Naive thymus-derived CD8-positive, alpha-beta T cell (primary cell): ENCODE measurements around the gene C9orf78. TPM values are rescaled to one million over a fixed set of nuclear protein-coding genes. Genes with fewer than 3 reads are reported as not detected.
A peak's percentile ranks its signal among the peaks of the same experiment; 100 is the strongest.

Experiments
- ATAC-seq, 2 donors: fragments of 150-1000 bp; cut with Tn5 transposase in 1 of 2; sonication (Bioruptor Pico), chemical (Tn5 transposase) in 1 of 2; 1 replicate in 1 of 2; 2 replicates in 1 of 2; pipeline ENCODE4 v1.10.0; 2021; ENCODE audit warnings: mild to moderate bottlenecking in 2 of 2, moderate library complexity in 2 of 2
- POLR2A ChIA-PET: fragments of 350-600 bp; sonication (Branson Sonifier 250); formaldehyde crosslinking; loops from one replicate; lab custom pipeline; 2021; ENCODE audit warnings: antibody characterized with exemption; lab: Charles Lee
- DNase-seq, 10 donors: peaks; one replicate each; pipeline versions ENCODE4 v3.0.0 to v3.0.0-alpha.2; 2020 to 2022
- H3K27ac Mint-ChIP-seq, 10 donors: one replicate each; pipeline ENCODE4 v1.8.0; 2020 to 2022; ENCODE audit warnings: mild to moderate bottlenecking in 10 of 10, mixed read lengths in 10 of 10, moderate library complexity in 4 of 10, inconsistent platforms in 1 of 10
- H3K27me3 Mint-ChIP-seq, 5 donors: one replicate each; pipeline ENCODE4 v1.8.0; 2021 to 2022; ENCODE audit warnings: mixed read lengths in 5 of 5
- H3K36me3 Mint-ChIP-seq, 3 donors: one replicate each; pipeline ENCODE4 v1.8.0; 2020 to 2022; ENCODE audit warnings: mixed read lengths in 3 of 3, mild to moderate bottlenecking in 2 of 3, inconsistent platforms in 1 of 3
- H3K4me1 Mint-ChIP-seq, 4 donors: one replicate each; pipeline ENCODE4 v1.8.0; 2021 to 2022; ENCODE audit warnings: mixed read lengths in 4 of 4
- H3K4me3 Mint-ChIP-seq, 10 donors: one replicate each; pipeline ENCODE4 v1.8.0; 2020 to 2022; ENCODE audit warnings: mild to moderate bottlenecking in 10 of 10, mixed read lengths in 10 of 10, moderate library complexity in 6 of 10, inconsistent platforms in 1 of 10
- H3K9me3 Mint-ChIP-seq, 9 donors: one replicate each; pipeline ENCODE4 v1.8.0; 2020 to 2022; ENCODE audit warnings: mixed read lengths in 9 of 9, mild to moderate bottlenecking in 3 of 9, inconsistent platforms in 1 of 9, moderate library complexity in 1 of 9
- polyA plus RNA-seq, 3 donors: library from polyadenylated mRNA; unstranded; fragments of 300-500 nt; fragmentation: Illumina TruSeq; gene quantifications; one replicate each; pipeline ENCODE4 v1.2.3, GENCODE V29; 2021
- total RNA-seq, 8 experiments: library from RNA in 2 of 8; stranded (reverse) in 2 of 8; gene quantifications; one replicate each; pipeline ENCODE4 v1.2.3 and lab custom pipeline; 2021 to 2026

Gene C9orf78
- total and polyA plus RNA-seq, 5 experiments from 2014 or later: 98.7 to 242 (median 191) TPM

GRCh38 chr9:129816501-129817435 is 18.3 kb downstream of the C9orf78 start:
- no peak for ATAC-seq
- no peaks in the 10 kb centered on the region for H3K27me3 Mint-ChIP-seq
- H3K27ac Mint-ChIP-seq: peak overlapping the region in 4 of 10 donors; percentile 9 to 89 (median 53)
- DNase-seq: no peak
- no peaks in the 10 kb centered on the region for H3K9me3 Mint-ChIP-seq
- H3K4me1 Mint-ChIP-seq: peaks cover 8 to 31% (median 19%) of the 10 kb centered on the region in 4 donors
- no peak overlapping the region for H3K4me3 Mint-ChIP-seq
- H3K36me3 Mint-ChIP-seq: peaks cover 0 to 83% (median 13%) of the 10 kb centered on the region in 3 donors
- POLR2A ChIA-PET: interaction anchor here (0.5 to 1.0 kb wide), 5 partner anchors 25 to 654 kb away, joined by 3 to 4 read pairs (median 3); no protein-coding TSS in a partner anchor

DNA sequence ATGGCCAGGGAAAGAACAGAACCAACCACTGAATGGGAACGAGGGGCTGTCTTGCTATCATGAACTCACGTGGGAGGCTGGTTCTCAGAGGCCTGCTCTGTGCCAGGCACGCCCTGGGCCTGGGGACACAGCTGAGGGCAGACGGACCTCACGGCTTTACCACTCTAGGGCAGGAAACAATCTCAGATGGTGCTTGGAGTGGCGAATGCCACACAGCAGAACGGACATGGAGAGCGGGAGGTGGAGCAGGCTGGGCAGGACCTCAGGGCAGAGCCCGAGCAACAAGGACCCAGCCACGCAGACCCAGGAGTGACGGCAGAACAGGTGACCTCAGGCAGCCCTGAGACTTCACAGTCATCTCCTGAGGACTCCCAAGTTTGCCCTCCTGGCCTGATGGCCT is 19.8 kb downstream of the C9orf78 start:
- DNase-seq: no peak
- H3K27ac Mint-ChIP-seq: peak overlapping the region in 4 of 10 donors; percentile 21 to 89 (median 57)
- H3K27me3 Mint-ChIP-seq: no peaks in the 10 kb centered on the region
- H3K4me3 Mint-ChIP-seq: no peak overlapping the region
- no peaks in the 10 kb centered on the region for H3K9me3 Mint-ChIP-seq
- POLR2A ChIA-PET: no interaction called here
- no peak for ATAC-seq
- H3K4me1 Mint-ChIP-seq: peaks cover 8 to 29% (median 20%) of the 10 kb centered on the region in 4 donors
- H3K36me3 Mint-ChIP-seq: peaks cover 0 to 86% (median 13%) of the 10 kb centered on the region in 3 donors

- Mint-ChIP-seq H3K27ac (peak overlapping the region in 7 of 10 donors; percentile 19 to 78 (median 52)), H3K9me3 (no peaks in the 10 kb centered on the region), H3K4me1 (peaks cover 12 to 25% (median 19%) of the 10 kb centered on the region in 4 donors), H3K36me3 (peaks cover 0 to 89% (median 13%) of the 10 kb centered on the region in 3 donors), H3K4me3 (peak overlapping the region in 2 of 10 donors; percentile 4 to 38), H3K27me3 (no peaks in the 10 kb centered on the region)
- POLR2A ChIA-PET: no interaction called here
- DNase-seq (no peak), ATAC-seq (no peak)
Measured at GRCh38 chr9:129814432-129815223, 20.4 kb downstream of the C9orf78 start.

GRCh38 chr9:129813661-129814060 is 21.4 kb downstream of the C9orf78 start:
- H3K36me3 Mint-ChIP-seq: peaks cover 0 to 89% (median 13%) of the 10 kb centered on the region in 3 donors
- H3K4me1 Mint-ChIP-seq: peaks cover 10 to 24% (median 16%) of the 10 kb centered on the region in 4 donors
- H3K27ac Mint-ChIP-seq: peak overlapping the region in 3 of 10 donors; percentile 63 to 78 (median 65)
- DNase-seq: no peak
- H3K9me3 Mint-ChIP-seq: no peaks in the 10 kb centered on the region
- no peaks in the 10 kb centered on the region for H3K27me3 Mint-ChIP-seq
- no peak overlapping the region for H3K4me3 Mint-ChIP-seq
- ATAC-seq: no peak
- POLR2A ChIA-PET: no interaction called here

GRCh38 chr9:129812385-129812784 is 22.7 kb downstream of the C9orf78 start:
- no peak overlapping the region for H3K4me3 Mint-ChIP-seq
- H3K27ac Mint-ChIP-seq: peak overlapping the region in 4 of 10 donors; percentile 12 to 88 (median 53)
- no peaks in the 10 kb centered on the region for H3K27me3 Mint-ChIP-seq
- DNase-seq (no peak), ATAC-seq (no peak)
- POLR2A ChIA-PET: interaction anchor here (1.2 kb wide), 1 partner anchor 22 kb away, joined by 5 read pairs; the partner anchor contains the start of genes C9orf78 and USP20
- no peaks in the 10 kb centered on the region for H3K9me3 Mint-ChIP-seq
- H3K36me3 Mint-ChIP-seq: peaks cover 0 to 89% (median 11%) of the 10 kb centered on the region in 3 donors
- H3K4me1 Mint-ChIP-seq: peaks cover 7 to 25% (median 14%) of the 10 kb centered on the region in 4 donors

DNA sequence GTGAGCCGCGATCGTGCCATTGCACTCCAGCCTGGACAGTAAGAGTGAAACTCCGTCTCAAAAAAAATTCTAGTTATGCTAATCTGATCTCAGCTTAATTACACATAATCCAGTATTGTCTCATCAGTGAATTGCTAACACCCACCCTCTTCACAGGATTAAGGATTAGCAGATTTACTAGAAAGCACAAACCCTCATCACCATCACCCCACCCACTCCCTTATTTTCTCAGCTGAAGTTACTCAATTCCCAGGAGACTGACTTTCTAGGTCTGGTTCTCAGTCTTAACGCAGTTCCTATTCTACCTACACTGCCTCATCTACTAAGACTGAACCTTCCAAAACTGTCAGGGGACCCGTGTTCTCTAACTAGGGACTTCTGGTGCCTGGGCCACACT is 23.1 kb downstream of the C9orf78 start:
- no peak overlapping the region for H3K4me3 Mint-ChIP-seq
- POLR2A ChIA-PET: interaction anchor here (1.2 kb wide), 1 partner anchor 23 kb away, joined by 5 read pairs; the partner anchor contains the start of genes C9orf78 and USP20

DNA sequence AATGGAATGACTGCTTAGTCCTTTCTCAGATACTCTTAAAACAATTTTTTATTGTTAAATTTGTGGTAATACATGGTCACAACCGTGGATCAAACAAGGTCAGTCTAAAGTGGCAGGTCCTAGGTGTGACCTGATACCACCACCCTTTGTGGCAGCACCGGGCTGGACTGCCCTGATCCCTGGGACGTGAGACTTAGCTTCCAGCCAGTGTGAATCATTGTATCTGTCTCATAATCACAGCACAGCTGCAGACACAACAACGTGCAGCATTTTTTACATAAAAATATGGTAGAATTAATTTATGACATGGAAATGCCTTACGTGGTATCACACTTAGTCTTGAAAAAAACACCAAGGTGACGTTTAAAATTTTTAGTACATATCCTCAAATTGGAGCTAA is 24.3 kb downstream of the C9orf78 start:
- DNase-seq (no peak), ATAC-seq (no peak)
- Mint-ChIP-seq H3K27me3 (no peaks in the 10 kb centered on the region), H3K4me3 (no peak overlapping the region), H3K27ac (peak overlapping the region in 1 of 10 donors; percentile 44), H3K9me3 (no peaks in the 10 kb centered on the region), H3K4me1 (peaks cover 8 to 34% (median 16%) of the 10 kb centered on the region in 4 donors), H3K36me3 (peaks cover 4 to 89% (median 9%) of the 10 kb centered on the region in 3 donors)
- POLR2A ChIA-PET: interaction anchor here (0.6 kb wide), 1 partner anchor 72 kb away, joined by 4 read pairs; no protein-coding TSS in a partner anchor

More for the DNA sequence above, 23.1 kb downstream of the C9orf78 start:
- Mint-ChIP-seq H3K4me1 (peaks cover 9 to 29% (median 14%) of the 10 kb centered on the region in 4 donors), H3K36me3 (peaks cover 3 to 89% (median 15%) of the 10 kb centered on the region in 3 donors), H3K9me3 (no peaks in the 10 kb centered on the region), H3K27me3 (no peaks in the 10 kb centered on the region), H3K27ac (peak overlapping the region in 7 of 10 donors; percentile 12 to 88 (median 33))
- ATAC-seq (no peak), DNase-seq (no peak)

DNA sequence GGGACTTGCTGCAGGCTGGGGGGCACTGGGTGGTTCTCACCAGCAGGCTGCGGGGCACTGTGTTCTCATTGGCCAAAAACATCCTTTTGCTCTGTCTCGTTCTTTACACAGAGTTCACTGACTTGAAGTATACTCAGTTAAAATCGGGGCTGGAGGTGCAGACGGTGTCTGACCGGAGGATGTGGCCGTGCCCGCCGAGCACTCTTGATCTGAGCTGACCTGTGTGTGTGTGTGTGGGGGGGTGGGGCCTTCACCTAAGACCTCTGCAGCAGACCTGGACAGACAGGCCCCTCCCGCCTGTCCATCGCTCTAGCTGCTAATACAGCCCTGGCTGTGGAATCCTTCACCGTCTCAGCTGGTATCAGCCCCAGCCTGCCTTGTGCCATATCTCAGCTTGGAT is 25.0 kb downstream of the C9orf78 start:
- Mint-ChIP-seq H3K9me3 (no peaks in the 10 kb centered on the region), H3K27ac (peak overlapping the region in 1 of 10 donors; percentile 24), H3K36me3 (peaks cover 4 to 86% (median 7%) of the 10 kb centered on the region in 3 donors), H3K4me1 (peaks cover 6 to 36% (median 20%) of the 10 kb centered on the region in 4 donors), H3K27me3 (no peaks in the 10 kb centered on the region), H3K4me3 (no peak overlapping the region)
- POLR2A ChIA-PET: no interaction called here
- ATAC-seq (no peak), DNase-seq (no peak)

DNA sequence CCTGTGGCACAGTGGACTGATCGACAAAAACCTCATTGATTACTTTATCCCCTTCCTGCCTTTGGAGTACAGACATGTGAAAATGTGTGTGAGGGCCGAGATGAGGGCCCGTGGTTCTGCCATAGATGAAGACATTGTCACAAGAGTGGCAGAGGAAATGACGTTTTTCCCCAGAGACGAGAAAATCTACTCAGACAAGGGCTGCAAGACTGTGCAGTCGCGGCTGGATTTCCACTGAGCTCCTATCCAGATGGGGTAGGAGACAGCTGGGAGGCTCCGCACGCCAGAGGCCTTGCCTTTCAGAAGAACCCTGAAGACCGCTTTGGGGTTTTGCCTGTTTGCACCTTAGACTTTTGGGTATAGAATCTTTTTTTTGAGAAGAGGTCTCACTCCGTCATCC is 25.7 kb downstream of the C9orf78 start:
- DNase-seq (no peak), ATAC-seq (no peak)
- Mint-ChIP-seq H3K27ac (peak overlapping the region in 2 of 10 donors; percentile 4 to 27), H3K4me3 (peak overlapping the region in 1 of 10 donors; percentile 15), H3K4me1 (peaks cover 3 to 39% (median 22%) of the 10 kb centered on the region in 4 donors), H3K36me3 (peaks cover 4 to 80% (median 7%) of the 10 kb centered on the region in 3 donors), H3K9me3 (no peaks in the 10 kb centered on the region), H3K27me3 (no peaks in the 10 kb centered on the region)
- POLR2A ChIA-PET: no interaction called here

GRCh38 chr9:129806061-129806460 is 29.0 kb downstream of the C9orf78 start:
- Mint-ChIP-seq H3K4me1 (peaks cover 6 to 43% (median 29%) of the 10 kb centered on the region in 4 donors), H3K36me3 (peaks cover 4 to 55% (median 7%) of the 10 kb centered on the region in 3 donors), H3K4me3 (peak overlapping the region in 7 of 10 donors; percentile 16 to 78 (median 60)), H3K27me3 (no peaks in the 10 kb centered on the region), H3K9me3 (no peaks in the 10 kb centered on the region), H3K27ac (peak overlapping the region in 9 of 10 donors; percentile 41 to 91 (median 81))
- DNase-seq (no peak), ATAC-seq (no peak)
- POLR2A ChIA-PET: no interaction called here

DNA sequence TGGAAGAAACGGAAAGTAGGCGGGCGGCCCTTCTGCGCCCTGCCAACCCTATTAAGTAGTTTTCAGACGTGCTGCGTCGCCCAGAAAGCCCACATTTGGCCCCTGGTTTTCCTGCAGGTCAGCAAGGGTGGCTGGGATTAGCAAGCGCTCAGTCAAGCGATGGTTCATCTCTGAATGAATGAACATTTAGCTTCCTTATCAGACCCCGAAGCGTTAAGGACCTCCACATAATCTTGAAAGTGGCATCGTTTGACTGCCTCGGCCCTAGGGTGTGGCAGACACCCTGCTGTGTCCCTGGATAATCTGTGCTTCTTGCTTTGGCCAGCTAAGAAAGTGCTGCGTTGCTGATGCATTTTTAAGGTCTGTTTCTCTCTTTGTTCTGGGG is 31.4 kb downstream of the C9orf78 start:
- peak overlapping the region in 9 of 10 donors; percentile 63 to 98 (median 91) for H3K27ac Mint-ChIP-seq
- POLR2A ChIA-PET: interaction anchor here (0.5 to 2.9 kb wide), 12 partner anchors 15 to 1822 kb away, joined by 3 to 7 read pairs (median 4); partner anchors contain the start of genes C9orf78 and TOR1A
- H3K36me3 Mint-ChIP-seq: peaks cover 4 to 31% (median 7%) of the 10 kb centered on the region in 3 donors
- H3K4me1 Mint-ChIP-seq: peaks cover 6 to 40% (median 27%) of the 10 kb centered on the region in 4 donors
- peak overlapping the region; percentile 86 to 96 (median 92) for H3K4me3 Mint-ChIP-seq
- H3K9me3 Mint-ChIP-seq: no peaks in the 10 kb centered on the region
- H3K27me3 Mint-ChIP-seq: no peaks in the 10 kb centered on the region
- no peak for DNase-seq
- ATAC-seq: no peak
